ENCODE data around the gene PCOLCE2.

GRCh38 chr3:142796823-142797222, 92.1 kb downstream of the PCOLCE2 start:
- TF ChIP-seq CTCF (IDR thresholded peaks at IDR 0.05; ENCODE audit: low read length), result no peak
- no peak for TF ChIP-seq EZH2 (IDR thresholded peaks at IDR 0.05; ENCODE audit: borderline replicate concordance, low read length)
